RWPE1 (cell line): ENCODE data around the gene ZNF292.

Source experiments
- CTCF ChIA-PET: fragments of 350-600 bp; sonication (Branson Sonifier 250); formaldehyde crosslinking; extraction: SDS; loops from one replicate; lab custom pipeline; 2021; lab: Yijun Ruan, JAX
- POLR2A ChIA-PET: fragments of 400-600 bp; formaldehyde crosslinking; extraction: SDS; loops from one replicate; lab custom pipeline; 2020; ENCODE audit warnings: antibody characterized with exemption; ENCODE audit not compliant: low non-redundant PET; lab: Yijun Ruan, JAX
- DNase-seq: peaks from one replicate; pipeline ENCODE4 v3.0.0; 2012; ENCODE audit warnings: low spot score
- H3K27ac ChIP-seq: fragments of 450-650 bp; 2 replicates; pipeline ENCODE4 v1.5.1; 2017
- CTCF ChIP-seq: fragments of 450-650 bp; conservative IDR thresholded peaks from 2 replicates; pipeline ENCODE4 v1.5.1; 2017; ENCODE audit warnings: low read depth, mild to moderate bottlenecking

The ZNF292 gene

GRCh38 chr6:87200469-87201175 is 45.3 kb downstream of the ZNF292 start:
- no peak for TF ChIP-seq CTCF
- CTCF ChIA-PET: interaction anchor here (0.5 kb wide), 1 partner anchor 374 kb away, joined by 4 read pairs; no protein-coding TSS in a partner anchor
- no peak overlapping the region for H3K27ac ChIP-seq
- POLR2A ChIA-PET: no interaction called here
- no peak for DNase-seq

DNA sequence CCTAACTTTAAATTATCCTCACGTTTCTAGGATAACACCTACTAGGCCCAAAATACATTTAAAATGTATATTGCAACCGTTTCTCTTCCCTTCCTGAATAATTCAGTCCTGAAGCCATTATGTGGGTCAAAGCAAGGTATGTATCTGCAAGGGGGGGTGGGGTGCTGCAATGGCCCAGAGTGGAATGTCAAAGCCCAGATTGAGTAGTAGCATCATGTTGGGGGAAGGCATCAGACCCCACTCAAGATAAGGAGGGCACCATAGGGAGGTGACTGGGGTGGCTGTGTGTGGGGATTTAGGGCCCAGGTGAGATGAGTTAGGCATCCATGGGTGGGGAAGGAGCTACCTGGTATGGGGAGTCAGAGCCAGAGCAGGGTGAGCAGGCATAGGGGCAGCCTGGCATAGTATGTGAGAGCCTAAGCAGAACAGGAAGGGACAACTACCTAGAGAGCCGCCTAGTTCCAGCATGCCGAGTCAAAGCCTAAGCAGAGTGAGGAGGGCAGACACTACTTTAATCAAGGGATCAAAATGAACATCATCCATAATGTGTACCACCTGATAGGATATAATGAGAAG is 48.2 kb downstream of the ZNF292 start:
- DNase-seq: no peak
- H3K27ac ChIP-seq: no peak overlapping the region
- CTCF ChIA-PET: interaction anchor here (0.7 kb wide), 1 partner anchor 515 kb away, joined by 3 read pairs; no protein-coding TSS in a partner anchor
- POLR2A ChIA-PET: no interaction called here
- TF ChIP-seq CTCF: no peak

GRCh38 chr6:87209812-87210211 is 54.4 kb downstream of the ZNF292 start:
- ChIA-PET POLR2A (no interaction called here), CTCF (no interaction called here)
- no peak for DNase-seq
- TF ChIP-seq CTCF: no peak
- H3K27ac ChIP-seq: no peak overlapping the region

GRCh38 chr6:87210979-87211378 is 55.6 kb downstream of the ZNF292 start:
- DNase-seq: no peak
- H3K27ac ChIP-seq: no peak overlapping the region
- ChIA-PET CTCF (no interaction called here), POLR2A (no interaction called here)
- TF ChIP-seq CTCF: no peak

DNA sequence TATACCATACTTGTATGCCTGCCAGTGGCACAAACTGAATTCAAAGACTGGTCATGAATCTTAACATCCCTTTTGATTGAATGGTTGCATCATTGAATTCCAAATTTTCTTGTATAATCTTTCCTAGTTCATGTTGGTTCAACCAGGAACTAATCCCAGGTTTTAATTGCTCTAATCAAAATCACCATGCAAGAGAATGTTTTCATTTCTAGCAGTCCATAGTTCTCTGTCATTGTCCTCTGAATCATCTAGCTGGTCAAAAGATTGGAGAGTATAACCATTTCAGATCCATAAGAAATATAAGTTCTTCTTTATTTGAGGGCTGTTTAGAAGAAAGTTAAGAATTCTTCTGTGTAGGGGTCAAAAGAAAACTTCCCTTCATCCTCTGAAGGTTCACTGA is 57.2 kb downstream of the ZNF292 start:
- H3K27ac ChIP-seq: no peak overlapping the region
- TF ChIP-seq CTCF: no peak
- no peak for DNase-seq
- POLR2A ChIA-PET: no interaction called here
- CTCF ChIA-PET: no interaction called here

GRCh38 chr6:87213364-87213763 is 58.0 kb downstream of the ZNF292 start:
- POLR2A ChIA-PET: no interaction called here
- DNase-seq: no peak
- no peak overlapping the region for H3K27ac ChIP-seq
- CTCF ChIA-PET: no interaction called here
- no peak for TF ChIP-seq CTCF
